ENCODE results near the gene NXPH1. TPM values are rescaled to one million over a fixed set of nuclear protein-coding genes. Genes with fewer than 3 reads are reported as not detected.
A peak's percentile ranks its signal among the peaks of the same experiment; 100 is the strongest.

Gene NXPH1
- total and polyA plus RNA-seq, 9 of the 15 experiments (the other 6 are each of a cell fraction or from before 2014, with no cell fraction given) = 0.16 TPM; not detected in 8

- TF ChIP-seq RFX7 (CRISPR knock-in tag; IDR thresholded peaks at IDR 0.05) (no peak), SIX5 (IDR thresholded peaks at IDR 0.05; ENCODE audit: borderline replicate concordance in 1 of 2, insufficient read depth in 1 of 2, low read depth in 1 of 2, low read length in 2 of 2) (no peak), MEF2D (tag; conservative IDR thresholded peaks at IDR 0.05; ENCODE audit: low read depth) (no peak), ZFP30 (CRISPR knock-in tag; IDR thresholded peaks at IDR 0.05; ENCODE audit: borderline replicate concordance) (no peak), FOXP4 (CRISPR knock-in tag; IDR thresholded peaks at IDR 0.05; ENCODE audit: borderline replicate concordance) (no peak), KDM4B (IDR thresholded peaks at IDR 0.05; ENCODE audit: borderline replicate concordance in 2 of 2, low read depth in 1 of 2) (no peak), SAFB (IDR thresholded peaks at IDR 0.05; ENCODE audit: borderline replicate concordance, low read depth, low read length) (peak; percentile 56; the same call in 1 of the 2 replicates), FIP1L1 (IDR thresholded peaks at IDR 0.05; ENCODE audit: low read depth, low read length, poor library complexity, severe bottlenecking) (peak; percentile 30), CBX3 (IDR thresholded peaks at IDR 0.05; ENCODE audit: borderline replicate concordance in 1 of 2, low read length in 2 of 2) (no peak), SNRNP70 (optimal IDR thresholded peaks at IDR 0.05; ENCODE audit: low read depth, low read length) (no peak), CTCFL (IDR thresholded peaks at IDR 0.05; ENCODE audit: borderline replicate concordance, insufficient read depth, low read depth, low read length, poor library complexity, severe bottlenecking) (peak; percentile 59), NR2C1 (IDR thresholded peaks at IDR 0.05) (no peak), NR2C1 (tag; IDR thresholded peaks at IDR 0.05) (no peak), CHD1 (IDR thresholded peaks at IDR 0.05; ENCODE audit: low read length) (no peak), NBN (IDR thresholded peaks at IDR 0.05; ENCODE audit: low read depth) (no peak), SRF (CRISPR knock-in tag; IDR thresholded peaks at IDR 0.05) (no peak), TFAM (CRISPR knock-in tag; conservative IDR thresholded peaks at IDR 0.05) (no peak), ATF1 (CRISPR knock-in tag; IDR thresholded peaks at IDR 0.05) (no peak), ATF1 (tag; IDR thresholded peaks at IDR 0.05) (0 out of 2 replicates have a peak, but pooled peaks have one; percentile 7), ZNF347 (CRISPR knock-in tag; IDR thresholded peaks at IDR 0.05; ENCODE audit: low read depth) (no peak), ZNF785 (CRISPR knock-in tag; IDR thresholded peaks at IDR 0.05) (no peak)
- TF ChIP-seq, protein P1, sequence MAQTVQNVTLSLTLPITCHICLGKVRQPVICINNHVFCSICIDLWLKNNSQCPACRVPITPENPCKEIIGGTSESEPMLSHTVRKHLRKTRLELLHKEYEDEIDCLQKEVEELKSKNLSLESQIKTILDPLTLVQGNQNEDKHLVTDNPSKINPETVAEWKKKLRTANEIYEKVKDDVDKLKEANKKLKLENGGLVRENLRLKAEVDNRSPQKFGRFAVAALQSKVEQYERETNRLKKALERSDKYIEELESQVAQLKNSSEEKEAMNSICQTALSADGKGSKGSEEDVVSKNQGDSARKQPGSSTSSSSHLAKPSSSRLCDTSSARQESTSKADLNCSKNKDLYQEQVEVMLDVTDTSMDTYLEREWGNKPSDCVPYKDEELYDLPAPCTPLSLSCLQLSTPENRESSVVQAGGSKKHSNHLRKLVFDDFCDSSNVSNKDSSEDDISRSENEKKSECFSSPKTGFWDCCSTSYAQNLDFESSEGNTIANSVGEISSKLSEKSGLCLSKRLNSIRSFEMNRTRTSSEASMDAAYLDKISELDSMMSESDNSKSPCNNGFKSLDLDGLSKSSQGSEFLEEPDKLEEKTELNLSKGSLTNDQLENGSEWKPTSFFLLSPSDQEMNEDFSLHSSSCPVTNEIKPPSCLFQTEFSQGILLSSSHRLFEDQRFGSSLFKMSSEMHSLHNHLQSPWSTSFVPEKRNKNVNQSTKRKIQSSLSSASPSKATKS (CRISPR knock-in tag; IDR thresholded peaks at IDR 0.05) = no peak
Measured at GRCh38 chr7:8433477-8434289, at the start of gene NXPH1 (continued).
